HG03039 (cell line): ENCODE results near the gene ARL11.
"Not testable (repeated sequence)": the region's sequence is repeated elsewhere in the genome, so short reads cannot be mapped to it uniquely, and the experiment has no call there.

Experiments used
- ATAC-seq: cut with Tn5 transposase; IDR thresholded peaks from one replicate; pipeline ENCODE4 v1.9.1; 2021; ENCODE audit warnings: mild to moderate bottlenecking, moderate library complexity; ENCODE audit not compliant: unreplicated experiment

The ARL11 gene

GRCh38 chr13:49627831-49628652 lies at the start of gene ARL11:
TSS of gene ARL11 (plus strand) at chr13:49628507. CDS start at chr13:49630448, 1,941 bp downstream.
- peak; percentile 92 for ATAC-seq

- no peak for ATAC-seq
Measured at GRCh38 chr13:49579501-49579900, 48.8 kb upstream of the ARL11 start.

DNA sequence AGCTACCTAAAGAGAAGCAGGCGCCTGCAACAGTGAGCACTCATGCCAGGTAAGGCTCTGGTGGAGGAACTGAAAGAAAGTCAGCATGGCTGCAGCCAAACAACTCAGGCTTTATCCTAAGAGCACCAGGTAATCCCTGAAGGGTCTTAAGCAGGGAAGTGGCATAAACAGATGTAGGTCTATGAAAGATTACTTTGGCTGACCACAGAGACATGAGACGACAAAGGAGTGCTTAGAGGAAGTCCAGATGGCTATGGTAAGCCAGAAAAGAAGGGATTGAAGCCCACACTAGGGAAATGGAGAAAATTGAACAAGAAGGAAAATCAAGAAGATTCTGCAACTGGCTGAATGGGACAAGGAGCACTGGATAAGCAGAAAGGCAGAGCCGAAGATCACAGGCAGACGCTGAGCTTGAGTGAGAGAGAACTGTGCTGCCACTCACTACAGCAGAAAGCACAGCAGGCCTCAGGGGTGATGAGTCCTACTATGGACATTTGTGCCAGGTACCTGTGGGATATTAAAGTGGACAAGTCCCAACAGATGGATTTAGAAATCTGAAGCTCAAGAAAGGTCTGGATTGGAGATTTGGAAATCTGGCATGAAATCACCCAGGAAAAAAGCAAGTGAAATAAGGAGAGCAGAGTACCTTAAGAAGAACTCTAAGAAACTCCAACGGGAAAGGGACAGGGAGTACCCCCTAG lies 47.2 kb upstream of the ARL11 start:
- ATAC-seq, result no peak

GRCh38 chr13:49584771-49585182 lies 43.5 kb upstream of the ARL11 start:
- peak; percentile 3 for ATAC-seq

- peak; percentile 83 for ATAC-seq
Measured at GRCh38 chr13:49585220-49586157, 42.8 kb upstream of the ARL11 start, which contains the start of gene RCBTB1. TSS of gene RCBTB1 (minus strand) at chr13:49585558. CDS start at chr13:49567279, 18,279 bp downstream.

GRCh38 chr13:49586717-49587116 lies 41.6 kb upstream of the ARL11 start:
- ATAC-seq, result no peak

GRCh38 chr13:49587311-49587847 lies 40.9 kb upstream of the ARL11 start:
- no peak for ATAC-seq

GRCh38 chr13:49590714-49591113 lies 37.6 kb upstream of the ARL11 start:
- not testable (repeated sequence) for ATAC-seq

DNA sequence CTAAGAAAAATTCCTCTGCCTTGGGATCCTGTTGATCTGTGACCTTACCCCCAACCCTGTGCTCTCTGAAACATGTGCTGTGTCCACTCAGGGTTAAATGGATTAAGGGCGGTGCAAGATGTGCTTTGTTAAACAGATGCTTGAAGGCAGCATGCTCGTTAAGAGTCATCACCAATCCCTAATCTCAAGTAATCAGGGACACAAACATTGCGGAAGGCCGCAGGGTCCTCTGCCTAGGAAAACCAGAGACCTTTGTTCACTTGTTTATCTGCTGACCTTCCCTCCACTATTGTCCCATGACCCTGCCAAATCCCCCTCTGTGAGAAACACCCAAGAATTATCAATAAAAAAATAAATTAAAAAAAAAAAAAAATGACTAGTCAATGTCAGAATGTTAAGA lies 34.4 kb upstream of the ARL11 start:
- not testable (repeated sequence) for ATAC-seq

DNA sequence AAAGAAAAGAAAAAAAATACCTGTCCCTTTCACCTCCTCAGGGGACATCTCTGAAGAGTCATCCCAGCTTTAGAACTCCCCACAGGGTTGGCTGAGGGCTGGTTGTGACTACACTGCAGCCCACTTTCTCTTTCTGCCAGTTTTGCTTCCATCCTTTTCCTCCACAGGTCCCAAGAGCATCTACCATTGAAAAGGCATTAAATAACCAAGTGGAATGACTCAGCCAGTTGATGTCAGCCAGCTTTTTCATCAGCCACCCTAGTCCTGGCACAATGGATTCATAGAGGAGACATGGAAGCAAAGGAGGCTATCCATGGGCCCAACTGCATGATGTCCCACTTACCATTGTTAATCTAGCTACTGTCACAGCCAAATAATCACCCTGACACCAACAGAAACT lies 33.7 kb upstream of the ARL11 start:
- no peak for ATAC-seq

DNA sequence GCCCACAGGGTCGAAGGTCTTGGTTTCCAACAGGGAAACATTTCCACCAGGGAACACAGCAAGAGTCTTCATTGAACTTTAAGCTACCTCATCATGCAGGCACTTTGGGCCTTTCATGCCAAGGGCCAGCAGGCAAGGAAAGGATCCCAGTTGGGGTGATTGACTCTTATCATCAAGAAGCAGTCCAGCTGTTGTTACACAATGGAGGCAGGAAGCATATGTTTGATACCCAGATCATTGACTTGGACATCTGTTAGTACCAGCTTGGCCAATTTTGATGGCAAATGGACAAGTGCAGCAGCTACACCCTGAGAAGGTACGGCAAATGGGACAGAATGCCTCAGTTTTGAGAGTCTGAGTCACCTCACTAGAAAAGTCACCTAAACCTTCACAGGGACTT lies 32.1 kb upstream of the ARL11 start:
- no peak for ATAC-seq

- no peak for ATAC-seq
Measured at GRCh38 chr13:49597043-49597641, 31.2 kb upstream of the ARL11 start.

DNA sequence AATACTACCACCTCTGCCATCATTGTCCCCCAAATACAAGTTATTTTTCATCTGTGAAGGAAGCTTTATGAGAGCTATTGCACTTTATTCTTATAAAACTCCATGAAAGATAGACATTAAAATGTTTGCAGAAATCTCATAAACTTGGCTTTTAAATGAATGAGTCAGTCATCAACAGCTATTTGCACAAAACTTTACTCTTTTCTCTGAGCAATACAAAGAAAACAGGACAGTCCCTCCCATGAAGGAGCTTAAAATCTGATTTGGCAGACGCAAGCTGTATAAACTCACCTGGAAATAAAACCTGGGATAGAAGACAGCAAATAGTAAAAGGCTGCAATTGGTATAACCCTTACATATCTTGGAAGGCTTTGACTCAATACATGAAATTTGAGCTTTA lies 26.3 kb upstream of the ARL11 start:
- no peak for ATAC-seq

- not testable (repeated sequence) for ATAC-seq
Measured at GRCh38 chr13:49602615-49603014, 25.7 kb upstream of the ARL11 start.

DNA sequence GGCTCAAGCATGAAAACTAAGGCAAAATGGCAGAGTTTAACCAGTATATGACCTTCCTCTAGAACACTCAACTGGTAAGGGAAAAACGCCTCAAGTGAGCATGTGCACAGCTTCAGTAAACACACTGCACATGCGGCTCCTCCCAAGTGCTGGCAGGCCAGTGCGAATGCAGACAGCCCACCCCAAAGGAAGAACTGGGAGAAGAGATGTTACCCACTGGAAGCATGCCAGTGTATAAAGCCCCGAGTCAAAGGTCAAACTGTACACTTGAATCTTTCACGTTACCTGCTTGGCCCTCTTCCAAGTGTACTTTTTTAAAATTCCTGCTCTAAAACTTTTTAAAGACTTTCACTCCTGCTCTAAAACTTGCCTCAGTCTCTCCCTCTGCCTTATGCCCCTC lies 23.7 kb upstream of the ARL11 start:
- no peak for ATAC-seq

GRCh38 chr13:49606747-49607648 lies 21.3 kb upstream of the ARL11 start:
- peak; percentile 80 for ATAC-seq

DNA sequence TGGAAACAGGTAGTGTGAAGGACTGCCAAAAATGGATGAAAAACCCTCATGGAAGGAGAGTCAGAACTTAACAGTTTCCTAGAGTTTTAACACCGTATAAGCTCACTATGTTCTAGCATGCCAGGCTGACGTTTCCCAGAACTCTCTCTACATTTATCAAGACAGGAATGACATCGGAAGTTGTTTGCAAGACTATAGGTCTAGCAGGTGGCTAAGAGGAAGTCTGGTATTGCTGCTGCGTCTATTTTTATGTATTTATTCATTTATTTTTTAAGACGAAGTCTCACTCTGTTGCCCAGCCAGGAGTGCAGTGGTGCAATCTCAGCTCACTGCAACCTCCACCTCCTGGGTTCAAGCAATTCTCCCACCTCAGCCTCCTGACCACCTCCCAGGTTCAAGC lies 20.5 kb upstream of the ARL11 start:
- ATAC-seq, result no peak

- ATAC-seq, result no peak
Measured at GRCh38 chr13:49608651-49609331, 19.5 kb upstream of the ARL11 start.

DNA sequence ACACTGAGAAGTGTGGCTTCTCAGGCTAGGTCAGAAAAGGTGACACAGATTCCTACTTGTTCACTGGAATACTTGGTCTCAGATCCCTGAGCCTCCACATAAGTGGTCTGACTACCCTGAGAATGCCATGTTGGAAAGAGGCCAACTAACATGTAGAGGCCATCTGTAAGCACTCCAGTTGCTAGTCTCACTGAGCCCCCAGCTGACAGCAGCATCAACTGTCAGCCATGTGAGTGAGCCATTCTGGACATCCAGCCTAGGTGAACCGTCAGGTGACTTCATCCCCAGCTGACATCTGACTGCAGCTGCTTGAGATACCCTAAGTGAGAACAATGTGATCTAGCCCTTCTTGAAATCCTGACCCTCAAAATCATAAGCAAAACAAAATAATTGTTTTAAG lies 18.1 kb upstream of the ARL11 start:
- no peak for ATAC-seq
